ENCODE measurements around the gene EXD3.

DNA sequence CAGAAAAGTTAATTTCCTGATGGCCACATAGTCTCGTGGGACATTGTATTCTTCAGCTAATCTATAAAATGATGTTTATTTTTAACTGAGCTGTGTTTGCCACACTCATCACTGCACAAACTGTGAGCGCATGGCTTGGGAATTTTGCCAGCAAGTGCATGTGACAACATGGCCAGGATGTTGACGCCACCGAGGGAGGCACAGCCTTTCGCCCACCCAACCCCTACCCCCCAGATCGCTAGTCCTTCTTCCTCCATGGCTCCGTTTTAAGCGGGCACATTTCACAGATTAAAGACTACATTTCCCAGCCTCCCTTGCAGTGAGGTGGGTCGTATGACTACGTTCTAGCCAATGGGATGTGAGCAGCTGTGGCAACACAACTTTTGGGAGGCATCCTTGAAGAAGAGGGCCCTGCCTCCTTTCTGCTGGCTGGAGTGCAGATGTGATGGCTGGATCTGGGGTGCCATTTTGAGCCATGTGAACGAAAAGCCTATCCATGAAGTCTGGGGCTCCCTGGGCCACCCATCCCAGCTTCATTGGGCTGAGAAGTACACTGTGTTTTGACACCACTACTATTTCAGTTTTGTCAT, 128.8 kb downstream of the EXD3 start:
- TF ChIP-seq, protein P1, sequence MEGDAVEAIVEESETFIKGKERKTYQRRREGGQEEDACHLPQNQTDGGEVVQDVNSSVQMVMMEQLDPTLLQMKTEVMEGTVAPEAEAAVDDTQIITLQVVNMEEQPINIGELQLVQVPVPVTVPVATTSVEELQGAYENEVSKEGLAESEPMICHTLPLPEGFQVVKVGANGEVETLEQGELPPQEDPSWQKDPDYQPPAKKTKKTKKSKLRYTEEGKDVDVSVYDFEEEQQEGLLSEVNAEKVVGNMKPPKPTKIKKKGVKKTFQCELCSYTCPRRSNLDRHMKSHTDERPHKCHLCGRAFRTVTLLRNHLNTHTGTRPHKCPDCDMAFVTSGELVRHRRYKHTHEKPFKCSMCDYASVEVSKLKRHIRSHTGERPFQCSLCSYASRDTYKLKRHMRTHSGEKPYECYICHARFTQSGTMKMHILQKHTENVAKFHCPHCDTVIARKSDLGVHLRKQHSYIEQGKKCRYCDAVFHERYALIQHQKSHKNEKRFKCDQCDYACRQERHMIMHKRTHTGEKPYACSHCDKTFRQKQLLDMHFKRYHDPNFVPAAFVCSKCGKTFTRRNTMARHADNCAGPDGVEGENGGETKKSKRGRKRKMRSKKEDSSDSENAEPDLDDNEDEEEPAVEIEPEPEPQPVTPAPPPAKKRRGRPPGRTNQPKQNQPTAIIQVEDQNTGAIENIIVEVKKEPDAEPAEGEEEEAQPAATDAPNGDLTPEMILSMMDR (IDR thresholded peaks at IDR 0.05) = no peak
- no peak for TF ChIP-seq RFX5 (IDR thresholded peaks at IDR 0.05; ENCODE audit: low read length)
- TF ChIP-seq FOXM1 (IDR thresholded peaks at IDR 0.05; ENCODE audit: low read depth) = no peak
- TF ChIP-seq JUND (IDR thresholded peaks at IDR 0.05) = no peak
- no peak for TF ChIP-seq RAD21 (IDR thresholded peaks at IDR 0.05; ENCODE audit: low read length)
- no peak for TF ChIP-seq GABPA (IDR thresholded peaks at IDR 0.05; ENCODE audit: low read depth)
- no peak for TF ChIP-seq TAF1 (IDR thresholded peaks at IDR 0.05; ENCODE audit: borderline replicate concordance, low read depth, low read length)
- TF ChIP-seq EZH2phosphoT487 (IDR thresholded peaks at IDR 0.05; ENCODE audit: borderline replicate concordance, low read depth) = no peak
- no peak for TF ChIP-seq MXI1 (IDR thresholded peaks at IDR 0.05; ENCODE audit: low read depth, low read length)
- no peak for TF ChIP-seq SIN3A (IDR thresholded peaks at IDR 0.05; ENCODE audit: borderline replicate concordance, low read depth, low read length)
- TF ChIP-seq EP300 (IDR thresholded peaks at IDR 0.05; ENCODE audit: borderline replicate concordance in 1 of 2, low read depth in 1 of 2, low read length in 1 of 2) = no peak
- no peak for TF ChIP-seq RCOR1 (IDR thresholded peaks at IDR 0.05; ENCODE audit: low read length)

Data from SK-N-SH (cell line).